GM21447 (cell line): ENCODE data around the gene ASPG.

Experiments
- ATAC-seq: cut with Tn5 transposase; IDR thresholded peaks from one replicate; pipeline ENCODE4 v1.9.1; 2021; ENCODE audit not compliant: unreplicated experiment

The ASPG gene

DNA sequence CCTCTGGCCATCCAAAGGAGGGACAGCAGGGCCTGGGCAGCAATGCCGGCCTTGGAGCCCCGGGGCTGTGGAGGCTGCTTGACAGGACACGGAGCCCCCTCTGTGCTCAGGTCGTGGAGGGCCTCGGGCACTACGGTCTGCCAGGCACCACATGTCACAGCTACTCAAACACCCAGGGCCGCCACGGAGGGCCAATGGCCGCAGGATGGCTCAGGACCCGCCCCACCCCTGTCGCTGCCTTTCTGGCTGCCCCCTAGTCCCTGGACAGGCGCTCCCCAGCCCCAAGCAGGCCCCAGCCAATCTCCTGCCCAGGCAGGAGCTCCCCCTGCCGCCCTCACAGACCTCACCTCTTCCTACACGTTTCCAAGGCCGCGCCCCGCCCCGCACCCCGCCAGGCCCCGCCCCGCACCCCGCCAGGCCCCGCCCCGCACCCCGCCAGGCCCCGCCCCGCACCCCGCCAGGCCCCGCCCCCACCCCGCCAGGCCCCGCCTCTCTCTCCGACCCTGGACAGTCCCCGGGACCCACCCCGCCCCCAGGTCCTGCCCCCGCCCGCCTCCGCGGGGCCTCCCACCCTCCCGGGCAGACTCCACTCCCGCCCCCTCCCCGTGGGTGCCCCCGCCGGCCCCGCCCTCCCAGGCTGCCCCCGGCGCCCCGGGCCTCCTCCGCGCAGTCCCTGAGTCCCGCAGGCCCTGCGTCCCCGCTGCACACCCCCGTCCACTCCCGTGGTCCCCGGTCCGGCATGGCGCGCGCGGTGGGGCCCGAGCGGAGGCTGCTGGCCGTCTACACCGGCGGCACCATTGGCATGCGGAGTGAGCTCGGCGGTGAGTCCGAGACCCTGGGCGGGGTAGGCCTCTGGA is at the start of gene ASPG:
Gene ASPG, plus strand, starts transcription at position 669 of the 857 bp plus-strand sequence. Its CDS starts 71 bp downstream, at position 740.
- no peak for ATAC-seq

DNA sequence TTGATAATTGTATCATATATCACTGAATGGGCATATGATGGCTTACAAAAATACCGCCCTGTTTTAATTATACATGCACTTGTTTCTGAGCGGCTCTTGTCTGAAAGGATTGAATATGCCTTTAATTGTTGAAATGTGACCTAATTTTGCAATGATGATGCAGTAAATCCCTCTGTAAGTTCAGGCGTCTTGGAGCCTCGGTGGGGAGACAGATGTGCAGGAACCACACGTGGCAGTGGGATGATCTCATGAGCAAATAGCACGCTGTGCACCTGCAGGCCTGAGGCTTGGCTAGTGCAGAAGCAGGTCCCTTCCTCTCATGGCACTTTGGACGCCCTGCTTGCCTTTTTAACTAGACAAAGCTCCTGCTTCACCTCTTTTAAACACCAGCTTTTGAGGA is 49.3 kb upstream of the ASPG start:
- no peak for ATAC-seq

DNA sequence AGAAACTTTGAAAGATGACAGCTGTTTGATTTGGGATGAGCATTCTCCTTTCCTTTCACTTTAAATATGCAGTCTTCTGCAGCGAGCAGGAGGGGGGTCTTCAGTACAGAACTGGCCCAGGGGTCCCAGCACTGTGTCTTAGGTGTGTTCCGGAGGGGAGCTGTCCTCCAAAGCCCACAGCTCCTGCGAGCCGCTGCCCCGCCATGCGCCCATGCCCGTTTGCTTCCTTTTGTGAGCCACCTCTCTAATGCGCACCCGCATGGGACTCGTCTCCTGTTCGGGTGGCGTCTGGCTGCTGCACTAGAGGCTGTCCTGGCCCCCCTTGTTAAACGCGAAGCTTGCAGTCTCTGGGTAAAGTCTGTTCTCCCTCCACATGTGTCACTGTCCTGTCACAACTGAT is 48.4 kb upstream of the ASPG start:
- no peak for ATAC-seq

DNA sequence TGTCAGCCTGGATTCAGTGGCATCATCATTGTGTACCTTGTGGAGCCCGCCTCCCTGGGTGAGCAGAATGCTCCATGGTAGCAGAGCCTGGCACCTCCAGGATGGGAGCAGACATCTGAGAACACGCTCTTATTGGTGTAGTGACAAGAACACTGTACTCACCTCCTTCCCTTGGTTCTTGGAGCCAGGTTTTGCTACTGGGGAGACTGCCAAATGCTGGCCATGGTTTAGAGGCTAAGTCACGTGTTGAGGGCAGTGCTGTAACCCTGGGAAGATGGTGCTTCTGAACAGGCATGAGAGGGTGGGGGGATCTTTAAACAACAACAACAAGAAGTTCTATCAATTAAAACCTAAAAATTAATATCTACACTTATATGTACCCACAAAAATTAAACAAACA is 47.6 kb upstream of the ASPG start:
- ATAC-seq = no peak

DNA sequence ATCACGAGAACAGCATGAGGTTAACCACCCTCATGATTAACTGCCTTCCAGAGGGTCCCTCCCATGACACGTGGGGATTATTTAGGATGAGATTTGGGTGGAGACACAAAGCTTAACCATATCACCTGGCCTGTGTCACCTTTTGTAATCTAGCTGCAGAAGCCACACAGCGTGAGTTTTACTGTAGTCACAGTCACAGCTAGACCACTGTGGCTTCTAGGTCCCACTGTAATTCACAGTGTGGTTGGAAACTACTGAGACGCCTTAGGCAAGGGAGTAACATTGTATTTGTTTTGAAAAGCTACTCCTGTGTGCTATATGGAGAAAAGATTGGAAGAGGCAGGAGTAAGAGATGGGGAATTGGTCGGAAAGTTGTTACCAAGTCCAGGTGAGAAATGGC is 46.3 kb upstream of the ASPG start:
- no peak for ATAC-seq

DNA sequence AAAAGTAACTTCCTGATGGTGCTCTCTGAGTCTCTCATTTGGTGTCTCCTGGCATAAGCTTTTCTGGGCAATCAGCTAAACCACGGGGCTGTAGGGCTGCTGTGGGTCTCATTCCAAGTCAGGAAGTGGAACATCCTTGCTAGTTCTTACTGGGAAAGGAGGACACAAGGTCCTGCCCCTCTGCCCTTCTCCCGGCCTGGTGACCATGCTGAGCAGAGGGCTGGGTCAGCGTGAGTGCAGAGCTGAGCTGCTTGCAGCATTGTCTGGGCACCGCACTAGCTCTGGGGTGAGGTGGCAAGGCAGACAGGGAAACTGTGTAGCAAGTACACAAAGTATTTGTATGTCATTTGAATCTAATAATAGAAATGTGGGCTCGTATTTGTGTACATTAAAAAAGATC is 45.0 kb upstream of the ASPG start:
- ATAC-seq = no peak

DNA sequence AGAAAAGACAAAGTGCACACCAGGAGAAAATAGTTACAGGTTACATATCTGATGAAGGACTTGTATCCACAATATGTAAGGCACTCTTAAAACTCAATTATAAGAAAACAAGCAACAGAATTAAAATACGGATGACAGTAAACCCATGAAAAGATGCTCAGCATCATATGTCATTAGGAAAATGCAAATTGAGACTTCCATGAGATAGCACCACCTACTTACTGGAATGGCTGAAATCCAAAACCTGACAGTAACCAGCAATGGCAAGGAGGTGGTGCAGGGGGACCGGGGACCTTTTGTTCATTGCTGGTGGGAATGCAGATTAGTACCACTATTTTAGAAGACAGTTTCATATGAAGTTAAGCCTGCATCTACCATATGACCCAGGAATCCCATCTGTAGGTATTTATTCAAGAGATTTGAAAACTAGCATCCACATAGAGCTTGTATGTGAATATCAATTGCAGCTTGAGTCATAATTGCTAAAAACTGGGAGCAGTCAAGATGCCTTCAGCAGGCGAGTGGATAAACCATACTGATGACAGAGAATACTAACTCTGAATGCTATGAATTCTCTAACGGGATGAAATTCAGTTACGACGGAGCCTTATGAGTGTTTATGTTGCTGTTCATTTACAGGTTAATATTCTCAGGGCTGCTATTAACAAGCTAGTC is 43.9 kb upstream of the ASPG start:
- ATAC-seq = no peak

DNA sequence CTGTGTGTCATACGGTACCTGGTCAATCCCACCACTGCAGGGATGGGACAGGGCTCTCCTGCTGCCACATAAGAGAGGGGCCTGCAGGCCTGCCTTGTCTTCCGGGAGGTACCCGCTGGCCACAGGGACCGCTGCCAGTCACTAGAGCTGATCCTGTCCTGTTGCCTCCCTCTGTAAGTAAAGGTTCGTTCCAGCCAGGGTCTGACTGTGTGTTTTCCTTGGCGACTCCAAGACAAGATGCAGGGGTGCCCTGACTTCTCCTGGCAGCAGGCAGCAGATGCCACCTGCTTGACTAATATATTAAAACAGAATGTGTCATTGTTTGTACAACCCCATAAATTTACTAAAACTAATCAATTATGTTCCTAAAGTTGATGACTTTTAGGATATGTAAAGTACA is 41.5 kb upstream of the ASPG start:
- ATAC-seq = no peak

DNA sequence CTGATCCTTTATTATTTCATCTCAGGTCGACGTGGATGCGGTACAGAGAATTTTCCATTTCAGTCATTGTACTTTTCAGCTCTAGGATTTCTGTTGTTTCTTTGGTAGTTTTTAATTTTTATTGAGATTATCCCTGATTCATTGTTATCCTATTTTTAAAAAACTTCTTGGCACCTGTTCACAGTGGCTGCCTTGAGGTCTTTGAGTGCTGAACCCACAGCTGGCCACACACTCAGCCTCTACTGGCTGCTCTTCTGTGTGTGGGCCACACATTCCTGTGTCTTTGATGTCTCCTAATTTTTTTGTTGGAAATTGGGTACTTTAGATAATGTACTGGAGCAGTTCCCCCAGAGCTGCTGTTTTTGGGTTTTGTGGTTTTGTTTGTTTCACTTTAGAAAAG is 37.7 kb upstream of the ASPG start:
- no peak for ATAC-seq

DNA sequence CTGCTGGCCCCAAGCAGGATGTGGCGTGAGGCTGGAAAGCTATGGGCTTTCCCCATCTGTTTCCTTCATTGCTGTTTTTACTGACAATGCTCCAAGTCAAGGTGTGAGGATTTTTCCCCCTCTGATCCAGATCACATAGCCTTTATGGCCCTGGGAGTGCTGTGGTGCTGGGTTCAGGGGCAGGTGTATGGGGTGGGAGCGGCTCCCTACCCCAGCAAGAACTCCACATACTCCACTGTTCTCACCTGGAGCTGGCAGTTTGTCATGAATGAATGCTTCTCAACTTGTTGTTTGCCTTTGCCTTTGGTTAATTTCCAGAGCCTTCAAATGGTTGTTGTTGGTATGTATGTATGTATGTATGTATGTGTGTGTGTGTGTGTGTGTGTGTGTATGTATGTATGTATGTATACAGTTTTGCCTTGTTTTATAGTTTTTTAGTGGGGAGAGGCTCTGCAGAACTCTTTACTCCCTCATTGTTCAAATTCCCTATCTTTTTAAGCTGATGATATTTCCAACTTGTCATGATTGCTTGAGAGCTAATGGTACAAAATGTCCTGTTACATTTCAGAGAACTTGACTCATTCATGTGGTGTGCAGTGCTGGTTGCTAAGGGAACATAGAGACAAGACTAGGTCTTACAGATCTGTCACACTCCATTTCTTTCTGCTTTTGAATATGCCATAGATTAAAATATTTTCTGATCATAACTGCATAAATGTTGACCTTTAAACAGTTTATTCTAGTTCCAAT is 36.6 kb upstream of the ASPG start:
- ATAC-seq = no peak

DNA sequence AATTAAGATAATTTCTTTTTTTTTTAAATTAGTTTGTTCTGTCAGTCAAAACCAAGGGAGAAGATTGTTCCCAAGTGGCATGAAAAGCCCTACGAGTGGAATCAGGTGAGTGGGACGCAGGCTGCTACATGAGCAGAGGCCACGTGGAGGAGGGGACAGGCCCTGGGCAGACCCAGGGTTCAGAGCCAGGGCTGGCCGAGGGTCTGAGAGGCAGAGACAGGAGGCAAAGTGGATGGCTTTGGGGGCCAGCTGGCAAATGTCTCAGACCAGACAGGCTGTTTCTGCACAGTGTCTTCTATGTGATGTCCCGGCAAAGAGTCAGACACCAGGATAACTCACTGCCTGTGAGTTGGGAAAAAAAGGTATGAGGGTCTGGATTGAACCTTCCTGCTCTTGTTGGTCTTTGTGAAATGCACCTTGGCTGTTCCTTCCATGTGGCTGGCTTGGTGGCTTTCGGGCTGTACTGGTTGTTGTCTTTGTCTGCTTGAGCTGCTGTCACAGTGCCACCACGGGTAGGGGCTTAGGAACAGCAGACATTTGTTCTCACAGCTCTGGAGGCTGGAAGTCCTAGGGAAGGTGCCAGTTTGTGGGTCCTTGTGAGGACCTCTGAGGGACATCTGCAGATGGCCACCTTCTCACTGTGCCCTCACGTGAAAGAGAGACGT is 35.8 kb upstream of the ASPG start:
- ATAC-seq = no peak

DNA sequence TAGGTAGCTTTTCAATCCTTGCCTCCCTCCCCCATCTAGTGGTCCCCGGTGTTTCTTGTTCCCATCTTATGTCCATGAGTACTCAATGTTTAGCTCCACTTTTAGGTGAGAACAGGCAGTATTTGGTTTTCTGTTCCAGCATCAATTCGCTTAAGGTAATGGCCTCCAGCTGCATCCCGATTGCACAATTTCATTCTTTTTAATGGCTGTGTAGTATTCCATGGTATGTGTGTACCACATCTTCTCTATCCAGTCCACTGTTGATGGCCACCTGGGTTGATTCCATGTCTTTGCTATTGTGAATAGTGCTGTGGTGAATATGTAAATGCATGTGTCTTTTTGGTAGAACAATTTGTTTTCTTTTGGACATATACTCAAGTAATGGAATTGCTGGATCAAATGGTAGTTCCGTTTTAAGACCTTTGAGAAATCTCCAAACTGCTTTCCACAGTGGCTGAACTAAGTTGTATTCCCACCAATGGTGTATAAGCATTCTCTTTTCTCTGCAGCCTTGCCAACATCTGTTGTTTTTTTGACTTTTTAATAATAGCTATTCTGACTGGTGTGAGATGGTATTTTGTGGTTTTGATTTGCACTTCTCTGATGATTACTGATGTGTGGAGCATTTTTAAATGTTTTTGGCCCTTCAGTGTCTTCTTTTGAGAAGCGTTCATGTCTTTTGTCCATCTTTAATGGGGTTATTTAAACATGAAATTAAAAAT is 34.2 kb upstream of the ASPG start:
- ATAC-seq = no peak

DNA sequence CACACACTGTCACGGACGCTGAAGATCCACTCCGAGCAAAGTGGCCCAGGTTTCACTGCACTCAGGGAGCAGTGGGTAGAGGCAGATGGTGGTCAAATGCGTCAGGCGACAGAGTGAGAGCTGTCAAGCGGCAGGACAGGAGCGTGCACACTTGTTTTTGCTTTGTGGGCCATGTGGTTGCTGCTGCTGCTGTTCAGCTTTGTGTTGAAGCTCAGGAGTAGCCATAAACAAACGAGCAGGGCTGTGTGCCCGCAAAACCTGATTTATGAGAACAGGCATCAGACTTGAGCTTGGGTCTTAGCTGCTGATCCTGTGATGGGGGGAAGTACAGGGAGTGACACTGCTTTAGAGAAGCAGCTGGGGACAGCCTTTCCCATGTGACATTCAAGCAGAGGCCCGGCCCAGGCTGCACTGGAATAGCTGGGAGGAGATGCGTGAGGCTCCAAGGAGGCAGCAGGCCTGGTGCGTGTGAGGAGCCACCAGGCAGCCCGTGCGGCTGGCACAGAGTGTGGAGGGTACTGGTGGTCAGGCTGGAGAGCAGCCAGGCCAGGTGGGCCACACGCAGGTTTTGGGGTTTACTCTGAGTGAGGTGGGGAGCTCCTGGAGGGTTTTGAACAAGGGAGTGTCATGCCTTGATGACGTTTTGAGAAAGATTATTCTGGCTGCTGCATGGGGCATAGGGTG is 31.1 kb upstream of the ASPG start:
- ATAC-seq = no peak

DNA sequence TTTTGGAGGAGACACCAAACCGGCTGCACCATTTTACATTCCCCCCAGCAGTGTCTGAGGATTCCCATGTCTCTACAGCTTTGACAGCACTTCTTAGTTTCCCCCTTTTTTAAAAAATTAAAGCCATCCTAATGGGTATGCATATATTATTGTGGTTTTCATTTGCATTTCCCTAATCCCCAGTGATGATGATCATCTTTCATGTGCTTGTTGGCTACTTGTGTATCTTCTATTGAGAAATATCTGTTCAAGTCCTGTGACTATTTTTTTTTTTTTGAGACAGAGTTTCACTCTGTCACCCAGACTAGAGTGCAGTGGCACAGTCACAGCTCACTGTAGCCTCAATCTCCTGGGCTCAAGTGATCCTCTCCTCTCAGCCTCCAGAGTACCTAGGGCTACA is 23.2 kb upstream of the ASPG start:
- ATAC-seq = no peak

DNA sequence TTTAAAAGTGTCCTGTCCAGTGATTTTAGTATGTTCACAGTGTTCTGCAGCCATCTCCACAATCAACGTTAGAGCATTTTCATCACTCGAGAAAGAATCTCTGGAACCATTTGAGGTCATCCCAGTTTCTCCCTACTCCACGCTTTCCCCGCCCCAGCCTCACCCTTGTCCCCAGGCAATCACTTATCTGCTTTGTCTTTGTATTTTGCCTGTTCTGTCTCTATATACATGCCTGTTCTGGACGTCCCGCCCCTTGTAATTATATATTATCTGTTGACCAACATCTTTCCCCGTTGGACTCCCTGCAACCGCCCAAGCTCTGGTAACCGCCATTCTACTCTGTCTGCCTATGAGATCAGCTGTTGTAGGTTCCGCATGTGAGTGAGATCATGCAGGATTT is 21.5 kb upstream of the ASPG start:
- ATAC-seq = no peak

DNA sequence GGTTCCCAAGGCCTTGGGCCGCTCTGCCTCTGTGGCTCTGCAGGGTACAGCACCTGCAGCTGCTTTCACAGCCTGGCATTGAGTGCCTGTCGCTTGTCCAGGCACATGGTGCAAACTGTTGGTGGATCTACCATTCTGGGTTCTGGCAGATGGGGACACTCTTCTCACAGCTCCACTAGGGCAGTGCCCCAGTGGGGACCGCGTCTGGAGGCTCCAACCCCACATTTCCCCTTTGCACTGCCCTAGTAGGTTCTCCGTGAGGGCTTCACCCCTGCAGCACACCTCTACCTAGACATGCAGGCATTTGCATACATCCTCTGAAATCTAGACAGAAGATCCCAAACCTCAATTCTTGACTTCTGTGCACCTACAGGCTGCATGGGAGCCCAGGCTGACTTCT is 19.2 kb upstream of the ASPG start:
- ATAC-seq = no peak

DNA sequence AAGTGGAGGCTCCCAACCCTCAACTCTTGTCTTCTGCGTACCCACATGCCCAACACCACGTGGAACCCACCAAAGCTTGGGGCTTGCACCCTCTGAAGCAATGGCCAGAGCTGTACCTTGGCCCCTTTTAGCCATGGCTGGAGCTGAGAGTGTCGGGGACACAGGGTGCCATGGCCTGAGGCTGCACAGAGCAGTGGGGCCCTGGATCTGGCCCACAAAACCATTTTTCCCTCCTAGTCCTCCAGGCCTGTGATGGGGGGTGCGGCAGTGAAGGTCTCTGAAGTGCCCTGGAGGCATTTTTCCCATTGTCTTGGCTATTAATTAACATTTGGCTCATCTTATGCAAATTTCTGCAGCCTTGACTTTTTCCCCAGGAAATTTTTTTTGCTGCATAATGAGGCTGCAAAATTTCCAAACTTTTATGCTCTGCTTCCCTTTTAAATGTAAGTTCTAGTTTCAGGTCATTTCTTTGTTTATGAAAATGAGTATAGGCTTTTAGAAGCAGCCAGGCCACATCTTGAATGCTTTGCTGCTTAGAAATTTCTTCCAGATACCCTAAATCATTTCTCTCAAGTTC is 18.7 kb upstream of the ASPG start:
- ATAC-seq = no peak

DNA sequence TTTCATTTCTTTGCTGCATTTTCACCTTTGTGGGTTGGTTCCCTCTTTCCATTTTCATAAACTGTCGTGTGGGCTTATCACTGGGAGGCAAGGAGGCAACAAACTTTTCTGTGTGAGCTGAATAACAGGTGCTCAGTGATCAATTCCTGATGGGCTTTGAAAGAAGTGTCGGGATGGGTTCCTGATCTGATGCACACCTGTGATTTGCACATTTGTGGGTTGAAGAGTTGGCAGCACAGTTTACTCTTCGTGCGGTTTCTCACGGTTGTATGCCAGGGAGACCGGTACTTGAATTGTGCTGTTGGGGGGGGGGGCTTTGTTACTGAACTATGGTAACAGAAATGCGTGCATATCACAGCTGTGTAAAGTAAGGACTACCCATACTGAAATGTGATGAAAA is 16.0 kb upstream of the ASPG start:
- ATAC-seq = no peak

DNA sequence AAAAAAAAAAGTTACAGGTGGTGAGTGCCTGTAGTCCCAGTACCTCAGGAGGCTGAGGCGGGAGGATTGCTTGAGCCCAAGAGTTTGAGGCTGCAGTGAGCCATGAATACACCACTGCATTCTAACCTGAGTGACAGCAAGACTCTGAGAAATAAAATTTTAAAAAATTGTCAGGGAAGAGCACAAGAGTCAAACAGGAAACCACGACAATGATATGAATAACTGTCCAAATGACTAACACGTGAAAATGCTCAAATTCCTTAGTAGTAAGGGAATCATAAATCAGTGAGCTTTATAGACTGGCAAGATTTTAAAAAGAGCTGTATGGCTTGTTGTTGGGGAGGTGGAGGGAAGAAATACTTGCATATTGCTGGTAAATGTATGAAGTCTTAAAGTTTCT is 12.9 kb upstream of the ASPG start:
- ATAC-seq = no peak

DNA sequence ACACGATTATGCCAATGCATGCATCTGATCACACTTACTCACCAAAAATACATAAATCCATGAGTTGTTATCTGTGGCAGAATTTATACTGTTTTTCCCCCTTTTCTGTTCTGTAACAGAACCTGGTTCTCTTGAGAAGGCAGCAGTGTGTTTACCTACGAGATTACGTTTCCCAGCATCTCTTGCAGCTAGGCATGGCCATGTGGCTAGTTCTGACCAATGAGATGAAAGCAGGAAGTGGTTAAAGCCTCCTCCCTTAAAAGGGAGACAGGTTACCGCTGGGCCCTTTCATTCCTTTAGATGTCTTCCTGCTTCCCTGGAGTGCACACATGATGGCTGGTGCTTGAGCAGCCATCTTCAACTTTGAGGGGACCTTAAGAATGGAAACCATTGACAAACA is 11.7 kb upstream of the ASPG start:
- no peak for ATAC-seq
